GM18907 (cell line): ENCODE results near the gene COL6A3.
"Not testable (repeated sequence)": the region's sequence is repeated elsewhere in the genome, so short reads cannot be mapped to it uniquely, and the experiment has no call there.

Experiments used
- ATAC-seq: cut with Tn5 transposase; IDR thresholded peaks from one replicate; pipeline ENCODE4 v1.9.1; 2021; ENCODE audit warnings: mild to moderate bottlenecking, moderate library complexity; ENCODE audit not compliant: unreplicated experiment

Gene COL6A3

GRCh38 chr2:237390235-237390634 is 23.7 kb downstream of the COL6A3 start:
- ATAC-seq, result no peak

GRCh38 chr2:237389831-237390230 is 24.1 kb downstream of the COL6A3 start:
- no peak for ATAC-seq

GRCh38 chr2:237388036-237388435 is 25.9 kb downstream of the COL6A3 start:
- no peak for ATAC-seq

GRCh38 chr2:237384672-237385020 is 29.3 kb downstream of the COL6A3 start:
- no peak for ATAC-seq

GRCh38 chr2:237383991-237384671 is 29.8 kb downstream of the COL6A3 start:
- no peak for ATAC-seq

- ATAC-seq, result no peak
These were observed 33.2 kb downstream of the COL6A3 start for GRCh38 chr2:237380768-237381167.

GRCh38 chr2:237379636-237380035 is 34.3 kb downstream of the COL6A3 start:
- ATAC-seq, result no peak

GRCh38 chr2:237378650-237379049 is 35.3 kb downstream of the COL6A3 start:
- no peak for ATAC-seq

- no peak for ATAC-seq
These were observed 39.5 kb downstream of the COL6A3 start for GRCh38 chr2:237374284-237375060.

- no peak for ATAC-seq
These were observed 42.1 kb downstream of the COL6A3 start for GRCh38 chr2:237371856-237372255.

- no peak for ATAC-seq
These were observed 48.3 kb downstream of the COL6A3 start for GRCh38 chr2:237365671-237366070.

- ATAC-seq, result no peak
These were observed 49.3 kb downstream of the COL6A3 start for GRCh38 chr2:237364655-237365054.

GRCh38 chr2:237361194-237362004 is 52.6 kb downstream of the COL6A3 start:
- no peak for ATAC-seq

GRCh38 chr2:237359894-237360780 is 53.8 kb downstream of the COL6A3 start:
- no peak for ATAC-seq

GRCh38 chr2:237359518-237359840 is 54.5 kb downstream of the COL6A3 start:
- ATAC-seq, result no peak

GRCh38 chr2:237358721-237359517 is 55.0 kb downstream of the COL6A3 start:
- no peak for ATAC-seq

- no peak for ATAC-seq
These were observed 58.3 kb downstream of the COL6A3 start for GRCh38 chr2:237355701-237356100.

- no peak for ATAC-seq
These were observed 59.1 kb downstream of the COL6A3 start for GRCh38 chr2:237354892-237355291.

GRCh38 chr2:237354172-237354571 is 59.8 kb downstream of the COL6A3 start:
- ATAC-seq, result not testable (repeated sequence)

- no peak for ATAC-seq
These were observed 60.7 kb downstream of the COL6A3 start for GRCh38 chr2:237353215-237353614.
